C4-2B (cell line): Measurements from ENCODE around the gene TSPAN2.

ENCODE experiments used
- ZFX ChIP-seq: fragments of 450-650 bp; IDR thresholded peaks from 2 replicates; pipeline ENCODE4 v1.6.1; 2017
- TF ChIP-seq, protein P1 (sequence below): fragments of 450-650 bp; conservative IDR thresholded peaks from 2 replicates; pipeline ENCODE4 v1.5.1; 2017; ENCODE audit warnings: mild to moderate bottlenecking

DNA sequence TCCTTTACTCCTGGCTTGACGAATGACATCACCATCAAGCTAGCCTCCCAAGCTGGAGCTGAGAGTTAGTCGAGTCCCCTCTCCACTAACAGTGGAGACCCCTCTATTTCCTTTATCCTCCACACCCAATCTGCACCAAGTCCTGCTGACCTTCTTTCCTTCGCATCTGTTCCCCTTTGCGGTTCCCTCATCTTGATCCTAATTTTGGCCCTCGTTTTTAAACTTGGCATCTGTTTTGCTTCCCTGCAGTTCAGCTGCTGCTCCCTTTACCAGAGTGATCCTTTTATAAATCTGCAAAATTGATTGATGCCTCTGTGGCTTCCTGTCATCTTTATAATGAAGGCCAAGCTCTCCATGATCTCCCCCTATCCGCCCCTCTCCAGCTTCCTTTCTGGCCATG is 49.0 kb upstream of the TSPAN2 start:
- TF ChIP-seq, protein P1, sequence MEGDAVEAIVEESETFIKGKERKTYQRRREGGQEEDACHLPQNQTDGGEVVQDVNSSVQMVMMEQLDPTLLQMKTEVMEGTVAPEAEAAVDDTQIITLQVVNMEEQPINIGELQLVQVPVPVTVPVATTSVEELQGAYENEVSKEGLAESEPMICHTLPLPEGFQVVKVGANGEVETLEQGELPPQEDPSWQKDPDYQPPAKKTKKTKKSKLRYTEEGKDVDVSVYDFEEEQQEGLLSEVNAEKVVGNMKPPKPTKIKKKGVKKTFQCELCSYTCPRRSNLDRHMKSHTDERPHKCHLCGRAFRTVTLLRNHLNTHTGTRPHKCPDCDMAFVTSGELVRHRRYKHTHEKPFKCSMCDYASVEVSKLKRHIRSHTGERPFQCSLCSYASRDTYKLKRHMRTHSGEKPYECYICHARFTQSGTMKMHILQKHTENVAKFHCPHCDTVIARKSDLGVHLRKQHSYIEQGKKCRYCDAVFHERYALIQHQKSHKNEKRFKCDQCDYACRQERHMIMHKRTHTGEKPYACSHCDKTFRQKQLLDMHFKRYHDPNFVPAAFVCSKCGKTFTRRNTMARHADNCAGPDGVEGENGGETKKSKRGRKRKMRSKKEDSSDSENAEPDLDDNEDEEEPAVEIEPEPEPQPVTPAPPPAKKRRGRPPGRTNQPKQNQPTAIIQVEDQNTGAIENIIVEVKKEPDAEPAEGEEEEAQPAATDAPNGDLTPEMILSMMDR, result no peak
- TF ChIP-seq ZFX, result no peak
